GM21367 (cell line): ENCODE results near the gene CCR7.

ENCODE experiments used
- ATAC-seq: cut with Tn5 transposase; IDR thresholded peaks from one replicate; pipeline ENCODE4 v1.9.1; 2021; ENCODE audit not compliant: unreplicated experiment

The CCR7 gene

GRCh38 chr17:40563220-40564052 is 1.8 kb downstream of the CCR7 start:
- no peak for ATAC-seq

GRCh38 chr17:40562838-40563219 is 2.4 kb downstream of the CCR7 start:
- no peak for ATAC-seq

GRCh38 chr17:40561871-40562611 is 3.2 kb downstream of the CCR7 start:
- ATAC-seq: no peak

- ATAC-seq: no peak
Observed at GRCh38 chr17:40561294-40561870, 3.9 kb downstream of the CCR7 start.

DNA sequence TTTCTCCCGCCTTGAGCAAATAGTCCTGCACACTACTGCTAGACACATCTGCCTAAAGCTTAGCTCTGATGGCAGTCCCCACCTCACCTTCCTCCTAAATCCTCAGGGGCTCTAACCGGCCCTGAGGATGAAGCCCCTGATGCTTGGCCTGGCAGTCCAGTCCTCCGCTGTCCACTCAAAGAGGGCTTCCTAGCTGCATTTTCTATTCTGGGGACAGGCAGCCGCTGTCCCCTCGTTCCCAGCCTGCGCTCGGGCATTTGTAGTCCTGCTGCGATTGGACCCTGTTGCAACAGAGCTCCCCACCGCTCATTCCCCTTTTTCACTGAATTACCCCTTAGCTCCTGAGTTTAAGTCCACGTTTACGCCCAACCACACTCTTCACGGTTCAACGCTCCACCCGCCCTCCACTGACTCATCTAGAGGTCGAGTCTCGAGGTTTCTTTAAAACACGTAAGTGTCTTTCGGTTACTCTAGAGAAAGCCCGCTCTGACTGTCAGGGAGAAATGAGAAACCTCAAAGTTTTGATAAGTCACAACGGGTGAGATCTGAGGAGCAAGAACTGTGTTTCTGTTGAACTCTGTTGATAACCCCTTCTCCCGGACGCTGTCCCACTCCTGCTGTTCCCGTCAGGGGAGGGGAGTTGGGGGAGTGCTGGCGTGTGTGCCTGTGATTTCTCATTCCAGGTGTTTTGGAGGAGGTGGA is 4.5 kb downstream of the CCR7 start:
- ATAC-seq: no peak

GRCh38 chr17:40559954-40560591 is 5.2 kb downstream of the CCR7 start:
- no peak for ATAC-seq

DNA sequence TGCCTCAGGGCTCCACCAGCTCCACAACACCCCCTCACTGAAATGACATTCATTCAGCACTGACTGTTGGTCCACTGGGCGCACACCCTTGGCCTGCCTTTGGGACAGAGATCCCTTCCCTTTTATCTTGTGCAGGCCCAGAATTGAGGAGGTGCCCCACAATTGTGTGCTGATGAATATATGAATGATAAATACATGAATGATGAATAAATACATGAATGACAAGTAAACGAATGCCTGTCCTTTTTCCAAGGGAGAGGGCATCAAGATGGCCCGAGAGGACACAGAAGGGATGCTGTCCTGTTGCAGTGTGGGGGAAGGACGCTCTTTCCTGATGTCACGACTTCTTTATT is 5.7 kb downstream of the CCR7 start:
- ATAC-seq: no peak

DNA sequence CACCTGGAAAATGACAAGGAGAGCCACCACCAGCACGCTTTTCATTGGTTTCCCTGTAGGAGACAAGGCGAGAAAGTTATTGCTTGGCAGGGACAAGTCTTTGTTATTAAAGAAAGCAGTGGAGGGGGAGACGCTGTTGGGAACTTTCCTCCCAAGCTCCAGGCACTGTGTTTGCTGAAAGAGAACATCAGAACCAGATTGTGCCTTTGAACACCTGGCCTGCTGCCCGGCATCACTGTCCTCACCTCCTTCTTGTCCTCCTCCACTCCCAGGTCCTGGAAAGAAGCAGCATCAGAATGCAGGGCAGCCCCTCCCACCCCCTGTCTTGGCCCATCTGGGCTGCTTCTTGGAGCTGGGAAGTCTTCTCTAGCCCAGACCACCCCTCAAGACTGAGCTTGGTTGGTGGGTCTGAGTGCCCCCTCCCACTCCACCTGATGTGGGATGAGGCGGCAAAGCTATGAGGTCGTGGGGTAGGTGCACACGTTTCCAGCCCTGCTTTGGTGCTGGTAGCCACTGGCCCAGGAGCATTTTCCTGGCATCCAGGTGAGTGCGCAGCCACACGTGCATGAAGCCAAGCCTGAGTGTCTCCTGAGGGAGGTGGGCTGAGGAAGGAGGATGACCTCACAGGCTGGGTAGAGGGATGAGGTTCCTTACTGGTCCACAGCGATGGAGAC is 6.2 kb downstream of the CCR7 start:
- ATAC-seq: no peak

DNA sequence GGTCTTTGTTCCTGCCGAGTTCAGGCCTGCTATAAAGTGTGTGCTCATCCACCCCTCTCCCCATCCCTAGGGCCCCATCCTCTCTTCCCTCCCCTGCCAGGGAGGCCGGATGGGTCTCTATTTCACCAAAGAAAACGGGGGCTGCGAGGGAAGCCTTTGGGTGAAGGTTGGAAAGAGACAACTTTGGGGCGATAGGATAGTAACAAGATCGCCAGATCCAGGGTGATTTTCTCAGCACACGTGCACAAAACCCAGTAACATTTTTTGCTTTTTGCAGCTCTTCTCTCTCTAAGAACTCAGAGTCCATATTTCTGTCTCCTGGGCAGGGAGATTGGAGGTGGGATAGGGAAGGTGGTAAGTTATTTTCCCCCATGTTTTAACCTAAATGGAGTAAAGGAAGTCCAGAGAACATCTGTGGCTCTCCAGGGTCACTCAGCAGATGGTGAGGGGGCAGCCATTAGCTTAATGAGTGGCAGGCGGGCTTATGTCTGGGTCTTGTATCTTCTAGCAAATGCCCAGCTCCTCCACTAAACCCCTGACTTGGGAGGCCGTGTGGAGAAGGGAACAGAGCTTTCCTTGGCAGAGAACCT is 6.9 kb downstream of the CCR7 start:
- ATAC-seq: no peak

DNA sequence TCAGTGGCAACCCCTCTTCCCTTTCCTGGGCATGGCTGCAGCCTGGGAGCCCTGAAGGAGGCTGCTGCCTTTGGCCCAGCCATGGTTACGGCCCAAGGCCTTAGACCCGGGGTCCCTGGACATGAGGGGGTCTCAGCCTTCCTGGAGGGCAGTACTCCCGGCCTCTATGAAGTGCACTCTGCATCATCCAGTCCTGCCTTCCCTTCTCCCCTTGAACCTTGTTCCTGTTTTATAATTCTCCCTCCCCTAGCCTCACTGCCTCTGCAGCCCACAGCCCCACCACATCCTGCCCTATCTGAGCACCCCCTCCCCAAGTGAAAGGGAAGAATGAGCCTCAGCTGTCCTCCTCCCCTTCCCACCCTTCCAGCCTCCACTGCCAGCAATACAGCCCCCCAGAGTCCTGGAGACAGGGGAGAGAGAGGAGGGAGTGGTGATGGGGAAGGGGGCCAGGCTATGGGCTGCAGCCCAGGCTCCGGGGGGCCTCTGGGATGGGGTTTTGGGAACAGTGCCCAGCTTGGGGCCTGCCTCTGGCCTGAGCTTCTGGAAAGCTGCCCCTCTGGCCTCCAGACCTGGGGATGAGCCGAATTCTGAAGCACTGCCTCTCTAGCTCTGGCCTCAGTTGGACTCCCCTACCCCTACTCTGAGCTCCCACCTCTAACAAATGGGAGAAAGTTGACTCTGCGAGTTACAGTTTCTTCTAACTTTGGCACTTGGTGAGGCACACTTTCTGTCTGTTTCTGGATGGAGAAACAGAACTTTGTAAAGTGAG is 7.6 kb downstream of the CCR7 start:
- no peak for ATAC-seq

DNA sequence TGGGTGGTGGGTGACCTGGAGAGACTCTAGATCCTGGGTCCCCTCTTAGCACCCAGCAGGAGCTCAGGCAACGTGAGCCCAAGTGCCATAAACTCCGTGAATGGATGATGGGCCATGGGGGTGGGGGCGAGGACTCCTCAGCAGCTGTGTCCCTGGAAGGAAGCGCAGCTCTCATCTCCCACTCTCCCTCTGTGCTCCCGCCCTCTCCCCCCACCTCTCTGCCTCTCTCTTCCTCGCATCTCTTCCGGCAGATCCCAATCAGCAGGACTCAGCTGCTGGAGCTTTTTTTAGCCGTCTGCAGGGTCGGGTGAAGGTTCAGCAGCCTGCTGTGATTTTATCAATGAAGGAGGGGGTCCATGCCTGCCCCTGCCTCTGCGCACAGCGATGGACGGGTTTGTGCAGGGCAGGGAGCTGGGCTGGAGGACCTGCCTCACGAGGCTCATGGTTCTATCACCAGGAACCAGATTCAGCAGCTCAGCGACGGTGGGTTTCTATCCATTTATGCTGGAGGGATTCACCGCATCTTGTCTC is 8.3 kb downstream of the CCR7 start:
- no peak for ATAC-seq

DNA sequence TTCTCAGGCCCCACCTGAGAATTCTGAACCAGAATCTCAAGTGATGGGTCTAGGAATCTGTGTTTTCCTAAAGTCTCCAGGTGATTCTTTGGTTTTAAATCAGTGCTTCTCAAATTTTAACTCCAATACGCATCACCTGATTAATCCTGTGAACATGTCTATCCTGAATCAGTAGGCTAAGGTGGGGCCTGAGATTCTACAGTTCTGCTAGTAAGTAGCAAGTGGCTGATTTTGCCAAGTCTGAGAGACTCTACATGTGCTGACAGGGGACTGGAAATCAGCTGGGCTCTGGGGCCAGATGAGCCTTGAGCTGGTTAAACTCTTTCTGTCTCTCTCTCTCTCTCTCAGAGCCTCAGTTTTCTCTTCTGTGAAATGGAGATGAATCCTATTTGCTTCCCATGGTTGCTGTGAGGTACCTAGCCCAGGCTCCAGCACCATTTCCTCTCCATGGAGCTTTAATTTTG is 9.0 kb downstream of the CCR7 start:
- ATAC-seq: no peak

DNA sequence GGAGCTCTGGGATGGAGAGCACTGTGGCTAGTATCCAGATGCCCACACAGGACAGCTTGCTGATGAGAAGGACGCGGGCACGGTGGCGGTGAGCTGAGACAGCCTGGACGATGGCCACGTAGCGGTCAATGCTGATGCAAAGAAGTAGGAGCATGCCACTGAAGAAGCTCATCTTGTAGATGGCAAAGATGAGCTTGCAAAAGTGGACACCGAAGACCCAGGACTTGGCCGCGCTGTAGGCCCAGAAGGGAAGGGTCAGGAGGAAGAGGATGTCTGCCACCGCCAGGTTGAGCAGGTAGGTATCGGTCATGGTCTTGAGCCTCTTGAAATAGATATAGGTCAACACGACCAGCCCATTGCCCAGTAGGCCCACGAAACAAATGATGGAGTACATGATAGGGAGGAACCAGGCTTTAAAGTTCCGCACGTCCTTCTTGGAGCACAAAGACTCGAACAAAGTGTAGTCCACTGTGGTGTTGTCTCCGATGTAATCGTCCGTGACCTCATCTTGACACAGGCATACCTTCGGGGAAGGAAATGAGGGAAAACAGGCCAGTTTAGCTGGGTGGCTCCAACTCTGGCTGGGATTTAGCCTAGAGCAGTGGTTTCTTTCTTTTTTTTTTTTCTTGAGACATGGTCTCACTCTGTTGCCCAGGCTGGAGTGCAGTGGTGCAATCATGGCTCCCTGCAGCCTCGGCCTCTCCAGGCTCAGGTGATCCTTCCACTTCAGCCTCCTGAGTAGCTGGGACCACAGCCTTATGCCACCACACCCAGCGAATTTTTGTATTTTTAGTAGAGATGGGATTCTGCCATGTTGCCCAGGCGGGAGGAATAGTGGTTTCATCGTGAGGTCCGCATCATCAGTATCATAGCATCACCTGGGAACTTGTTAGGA is 9.7 kb downstream of the CCR7 start:
- ATAC-seq: no peak

DNA sequence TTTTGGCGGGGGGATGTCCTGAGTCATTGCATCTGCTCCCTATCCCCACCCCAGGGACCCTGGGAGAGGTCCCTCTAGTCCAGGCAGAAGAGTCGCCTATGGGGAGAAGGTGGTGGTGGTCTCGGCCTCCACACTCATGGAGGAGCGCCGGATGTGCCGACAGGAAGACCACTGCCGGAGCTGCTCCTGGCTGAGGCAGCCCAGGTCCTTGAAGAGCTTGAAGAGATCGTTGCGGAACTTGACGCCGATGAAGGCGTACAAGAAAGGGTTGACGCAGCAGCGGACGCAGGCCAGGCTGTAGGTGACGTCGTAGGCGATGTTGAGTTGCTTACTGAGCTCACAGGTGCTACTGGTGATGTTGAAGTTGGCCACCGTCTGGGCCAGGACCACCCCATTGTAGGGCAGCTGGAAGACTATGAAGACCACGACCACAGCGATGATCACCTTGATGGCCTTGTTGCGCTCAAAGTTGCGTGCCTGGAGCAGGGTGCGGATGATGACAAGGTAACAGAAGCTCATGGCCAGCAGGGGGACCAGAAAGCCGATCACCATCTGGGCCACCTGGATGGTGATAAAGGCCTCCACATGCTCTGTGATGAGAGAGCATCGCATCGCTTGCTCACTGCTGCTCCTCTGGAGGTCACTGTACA is 10.5 kb downstream of the CCR7 start:
- ATAC-seq: no peak

DNA sequence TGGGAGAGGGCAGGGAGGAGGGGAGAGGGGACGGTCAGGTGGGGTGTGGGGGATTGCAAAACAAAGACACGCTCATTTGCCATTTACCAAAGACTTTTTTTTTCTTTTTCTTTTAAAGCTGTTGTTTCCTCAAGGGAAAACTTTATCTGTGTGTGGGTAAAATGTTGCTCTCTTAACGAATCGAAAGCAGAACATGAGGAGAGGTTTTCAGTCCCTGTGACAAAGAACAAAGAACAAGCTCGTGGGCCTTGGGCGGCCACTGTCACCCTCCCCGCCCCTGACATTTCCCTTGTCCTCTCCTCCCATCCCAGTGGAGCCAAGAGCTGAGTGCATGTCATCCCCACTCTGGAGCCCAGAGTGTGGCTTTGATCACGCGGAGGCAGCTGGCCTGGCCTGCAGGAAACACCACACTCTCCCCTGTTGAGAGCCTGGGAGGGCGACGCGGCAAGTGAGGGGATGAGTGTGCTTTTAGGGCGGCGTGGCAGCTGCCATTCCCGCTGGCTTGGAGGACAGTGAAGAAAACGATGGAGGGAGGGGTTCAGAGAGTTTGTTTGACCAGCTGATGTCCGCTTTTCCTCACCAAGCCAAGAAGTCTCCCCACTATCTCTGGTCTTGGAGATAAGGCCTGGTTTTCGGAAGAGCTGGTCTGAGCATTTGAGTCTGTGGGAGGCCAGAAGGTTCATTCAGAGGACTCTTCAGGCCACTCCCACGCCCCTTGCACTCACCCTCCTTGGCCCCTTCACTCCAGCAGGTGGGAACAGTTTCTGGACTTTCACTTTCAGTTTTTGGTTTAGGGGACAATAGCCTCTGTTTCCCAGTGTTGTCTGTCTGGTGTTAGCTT is 11.4 kb downstream of the CCR7 start:
- no peak for ATAC-seq

- no peak for ATAC-seq
Observed at GRCh38 chr17:40552806-40553693, 12.2 kb downstream of the CCR7 start.
